ENCODE measurements around the gene CTU1. TPM values are rescaled to one million over a fixed set of nuclear protein-coding genes. Genes with fewer than 3 reads are reported as not detected.

Gene CTU1
- total RNA-seq, 2 experiments from 2014 or later: 9.4 to 10.1 TPM

DNA sequence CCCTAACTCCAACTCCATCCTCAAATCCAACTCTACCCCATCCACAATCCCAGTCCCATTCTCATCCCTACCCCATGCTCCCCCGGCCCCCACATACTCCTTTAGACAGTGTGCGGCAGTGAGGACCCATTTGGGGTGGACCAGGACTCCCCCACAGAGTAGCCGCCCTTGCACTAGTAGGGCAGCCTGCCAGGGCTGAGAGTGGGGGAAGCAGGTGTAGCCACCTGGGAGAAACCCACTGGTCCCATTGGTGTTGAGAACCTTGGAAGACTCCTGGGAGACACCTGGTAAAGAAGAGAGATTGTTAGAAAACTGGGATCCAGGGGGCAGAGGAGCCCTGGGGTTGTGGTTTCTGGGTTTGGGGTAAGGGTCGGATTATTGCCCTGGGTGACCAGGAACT is 47.9 kb downstream of the CTU1 start:
- H3K4me1 Mint-ChIP-seq: peaks cover 1% of the 10 kb centered on the region
- POLR2A ChIA-PET: no interaction called here
- H3K9me3 Mint-ChIP-seq: no peaks in the 10 kb centered on the region
- no peak for DNase-seq
- H3K4me3 Mint-ChIP-seq: no peak overlapping the region
- no peaks in the 10 kb centered on the region for H3K36me3 Mint-ChIP-seq
- no peak overlapping the region for H3K27ac Mint-ChIP-seq
- peaks cover 28% of the 10 kb centered on the region for H3K27me3 Mint-ChIP-seq
- ATAC-seq (ENCODE audit: low read depth): no peak

DNA sequence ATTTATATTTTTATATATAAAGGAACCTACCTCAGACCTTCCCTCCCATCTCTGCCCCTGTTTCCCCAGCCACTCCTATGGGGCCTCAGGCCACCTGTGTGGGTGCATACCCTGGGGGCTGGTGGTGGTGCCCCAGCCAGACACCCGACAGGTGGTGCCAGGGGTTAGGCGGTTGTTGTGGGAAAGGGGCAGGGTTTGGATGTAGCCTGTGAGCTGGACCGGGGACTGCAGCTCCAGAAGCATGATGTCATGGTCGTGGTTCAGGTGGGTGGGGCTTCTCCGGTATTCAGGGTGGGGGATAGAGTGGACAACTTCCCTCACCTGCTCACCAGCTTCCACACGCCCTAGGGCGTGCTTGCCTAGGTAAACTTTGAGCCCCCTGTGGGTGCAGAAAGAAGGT is 48.5 kb downstream of the CTU1 start:
- no peaks in the 10 kb centered on the region for H3K36me3 Mint-ChIP-seq
- POLR2A ChIA-PET: no interaction called here
- no peak overlapping the region for H3K4me3 Mint-ChIP-seq
- H3K27me3 Mint-ChIP-seq: peaks cover 27% of the 10 kb centered on the region
- no peaks in the 10 kb centered on the region for H3K4me1 Mint-ChIP-seq
- ATAC-seq (ENCODE audit: low read depth): no peak
- H3K9me3 Mint-ChIP-seq: no peaks in the 10 kb centered on the region
- no peak overlapping the region for H3K27ac Mint-ChIP-seq
- no peak for DNase-seq

GRCh38 chr19:51055866-51056265 is 52.3 kb downstream of the CTU1 start:
- H3K4me1 Mint-ChIP-seq: no peaks in the 10 kb centered on the region
- ATAC-seq (ENCODE audit: low read depth): no peak
- peaks cover 23% of the 10 kb centered on the region for H3K27me3 Mint-ChIP-seq
- no peaks in the 10 kb centered on the region for H3K9me3 Mint-ChIP-seq
- no peak overlapping the region for H3K4me3 Mint-ChIP-seq
- POLR2A ChIA-PET: no interaction called here
- no peak for DNase-seq
- H3K27ac Mint-ChIP-seq: no peak overlapping the region
- H3K36me3 Mint-ChIP-seq: no peaks in the 10 kb centered on the region

Other genes starting within 250 kb of the CTU1 start
- gene KLK2, start 235.0 kb downstream of the CTU1 start, total RNA-seq: under 1 TPM in 1 of 2 experiments, not detected in 1; 0.44 TPM
- not detected for gene KLK4, start 197.0 kb downstream of the CTU1 start, total RNA-seq
- gene KLK5, start 155.4 kb downstream of the CTU1 start, total RNA-seq: not detected
- not detected for gene KLK6, start 138.8 kb downstream of the CTU1 start, total RNA-seq
- not detected for gene KLK7, start 124.5 kb downstream of the CTU1 start, total RNA-seq
- gene KLK8, start 106.8 kb downstream of the CTU1 start, total RNA-seq: not detected
- gene KLK10, start 88.7 kb downstream of the CTU1 start, total RNA-seq: not detected
- not detected for gene KLK11, start 81.8 kb downstream of the CTU1 start, total RNA-seq
- not detected for gene KLK12, start 73.4 kb downstream of the CTU1 start, total RNA-seq
- gene KLK13, start 43.3 kb downstream of the CTU1 start, total RNA-seq: not detected
- gene KLK14, start 25.5 kb downstream of the CTU1 start, total RNA-seq: under 1 TPM; 0.72 to 0.91 TPM
- gene SIGLEC9, start 16.5 kb upstream of the CTU1 start, total RNA-seq: 1 to 10 TPM; 1.3 to 2.0 TPM
- under 1 TPM; 0.33 to 0.40 TPM for gene SIGLEC7, start 33.9 kb upstream of the CTU1 start, total RNA-seq
- gene CD33, start 116.7 kb upstream of the CTU1 start, total RNA-seq: 10 to 100 TPM in 1 of 2 experiments, 1 to 10 TPM in 1; 7.7 to 10.6 TPM
- not detected for gene SIGLECL1, start 142.7 kb upstream of the CTU1 start, total RNA-seq
- under 1 TPM in 1 of 2 experiments, not detected in 1; 0.11 TPM for gene IGLON5, start 203.2 kb upstream of the CTU1 start, total RNA-seq
- under 1 TPM; 0.62 to 0.94 TPM for gene VSIG10L, start 233.7 kb upstream of the CTU1 start, total RNA-seq

All from activated naive CD8-positive, alpha-beta T cell treated with anti-CD3 and anti-CD28 coated beads, Interleukin-2, amount 10 ng/mL, durations not matched to agents 7 days and 5 days (primary cell).